HEK293T (cell line): ENCODE results near the gene HLA-DOA.

ENCODE experiments used
- CTCF ChIA-PET: fragments of 350-600 bp; formaldehyde crosslinking; extraction: SDS; loops from one replicate; lab custom pipeline; 2021; ENCODE audit warnings: antibody characterized with exemption, inconsistent platforms; lab: Yijun Ruan, JAX
- POLR2A ChIA-PET: fragments of 350-600 bp; formaldehyde crosslinking; extraction: SDS; loops from one replicate; lab custom pipeline; 2020; ENCODE audit warnings: antibody characterized with exemption, inconsistent platforms; lab: Yijun Ruan, JAX
- DNase-seq: peaks from one replicate; pipeline ENCODE4 v3.0.0; 2012; ENCODE audit warnings: mixed read lengths; ENCODE audit errors: extremely low spot score
- ARNT ChIP-seq: fragments of 450-650 bp; IDR thresholded peaks from 2 replicates; pipeline ENCODE4 v1.6.1; 2017; ENCODE audit warnings: mild to moderate bottlenecking
- BHLHE40 ChIP-seq: fragments of 450-650 bp; IDR thresholded peaks from 2 replicates; pipeline ENCODE4 v1.6.1; 2016; ENCODE audit warnings: mild to moderate bottlenecking, moderate library complexity, borderline replicate concordance
- CTBP1 ChIP-seq: fragments of 450-650 bp; IDR thresholded peaks from 2 replicates; pipeline ENCODE4 v1.6.1; 2016; ENCODE audit warnings: borderline replicate concordance
- ELF4 ChIP-seq: fragments of 450-650 bp; IDR thresholded peaks from 2 replicates; pipeline ENCODE4 v1.6.1; 2017; ENCODE audit warnings: antibody characterized with exemption
- FOXA1 ChIP-seq: fragments of 450-650 bp; IDR thresholded peaks from 2 replicates; pipeline ENCODE4 v1.6.1; 2016; ENCODE audit warnings: mild to moderate bottlenecking
- FOXK2 ChIP-seq: fragments of 450-650 bp; IDR thresholded peaks from 2 replicates; pipeline ENCODE4 v1.6.1; 2016; ENCODE audit warnings: mild to moderate bottlenecking
- FOXM1 ChIP-seq: fragments of 450-650 bp; IDR thresholded peaks from 2 replicates; pipeline ENCODE4 v1.6.1; 2017; ENCODE audit warnings: mild to moderate bottlenecking, borderline replicate concordance
- HDGF ChIP-seq: fragments of 450-650 bp; IDR thresholded peaks from 2 replicates; pipeline ENCODE4 v1.6.1; 2017; ENCODE audit warnings: antibody characterized with exemption, borderline replicate concordance
- L3MBTL2 ChIP-seq: fragments of 450-650 bp; conservative IDR thresholded peaks from 2 replicates; pipeline ENCODE4 v1.6.1; 2016; ENCODE audit warnings: mild to moderate bottlenecking
- LEF1 ChIP-seq: fragments of 450-650 bp; IDR thresholded peaks from 2 replicates; pipeline ENCODE4 v1.6.1; 2017; ENCODE audit warnings: mild to moderate bottlenecking, borderline replicate concordance
- NFRKB ChIP-seq: fragments of 450-650 bp; IDR thresholded peaks from 2 replicates; pipeline ENCODE4 v1.6.1; 2016; ENCODE audit warnings: mild to moderate bottlenecking, moderate library complexity
- PKNOX1 ChIP-seq: fragments of 450-650 bp; IDR thresholded peaks from 2 replicates; pipeline ENCODE4 v1.6.1; 2016
- SP1 ChIP-seq: fragments of 450-650 bp; IDR thresholded peaks from 2 replicates; pipeline ENCODE4 v1.6.1; 2017
- SUZ12 ChIP-seq: fragments of 450-650 bp; IDR thresholded peaks from 2 replicates; pipeline ENCODE4 v1.6.1; 2016; ENCODE audit warnings: mild to moderate bottlenecking
- TARDBP ChIP-seq: fragments of 450-650 bp; IDR thresholded peaks from 2 replicates; pipeline ENCODE4 v1.6.1; 2016
- ZNF384 ChIP-seq: fragments of 450-650 bp; IDR thresholded peaks from 2 replicates; pipeline ENCODE4 v1.6.1; 2016

Gene HLA-DOA

GRCh38 chr6:33029328-33030184 is 20.2 kb upstream of the HLA-DOA start:
- no peak for DNase-seq
- TF ChIP-seq CTBP1 = no peak
- CTCF ChIA-PET = no interaction called here
- POLR2A ChIA-PET = no interaction called here

GRCh38 chr6:33028220-33028849 is 18.9 kb upstream of the HLA-DOA start:
- TF ChIP-seq FOXM1 (no peak), SP1 (no peak), SUZ12 (no peak), CTBP1 (no peak), PKNOX1 (no peak), FOXA1 (no peak), L3MBTL2 (no peak), NFRKB (no peak), TARDBP (no peak), HDGF (no peak), ARNT (no peak), LEF1 (no peak), BHLHE40 (no peak), ZNF384 (no peak), ELF4 (no peak)

GRCh38 chr6:33024521-33024920 is 15.1 kb upstream of the HLA-DOA start:
- ChIA-PET POLR2A (no interaction called here), CTCF (no interaction called here)
- no peak for TF ChIP-seq NFRKB
- TF ChIP-seq CTBP1 = no peak
- no peak for TF ChIP-seq FOXA1
- TF ChIP-seq LEF1 = no peak
- no peak for TF ChIP-seq TARDBP
- TF ChIP-seq ARNT = no peak
- no peak for TF ChIP-seq HDGF
- no peak for TF ChIP-seq PKNOX1
- no peak for TF ChIP-seq L3MBTL2
- TF ChIP-seq FOXK2 = no peak
- TF ChIP-seq ELF4 = no peak
- TF ChIP-seq SUZ12 = no peak
- no peak for DNase-seq

More at GRCh38 chr6:33028220-33028849, 18.9 kb upstream of the HLA-DOA start:
- ChIA-PET POLR2A (no interaction called here), CTCF (interaction anchor here (1.1 kb wide), 1 partner anchor 14 kb away, joined by 3 read pairs; no protein-coding TSS in a partner anchor)
- no peak for DNase-seq

- TF ChIP-seq PKNOX1 (no peak), HDGF (no peak), FOXK2 (no peak), LEF1 (no peak), FOXA1 (no peak), SUZ12 (no peak), L3MBTL2 (no peak), ELF4 (no peak), CTBP1 (no peak), FOXM1 (no peak), ARNT (no peak), TARDBP (no peak), SP1 (no peak), NFRKB (no peak), ZNF384 (no peak), BHLHE40 (no peak)
- DNase-seq = no peak
- POLR2A ChIA-PET = no interaction called here
- CTCF ChIA-PET = no interaction called here
Observed at GRCh38 chr6:33023536-33023935, 14.1 kb upstream of the HLA-DOA start.

GRCh38 chr6:33021917-33022316 is 12.5 kb upstream of the HLA-DOA start:
- POLR2A ChIA-PET = no interaction called here
- CTCF ChIA-PET = no interaction called here
- TF ChIP-seq FOXK2 (no peak), LEF1 (no peak), PKNOX1 (no peak), ELF4 (no peak), SUZ12 (no peak), NFRKB (no peak), TARDBP (no peak), FOXM1 (no peak), CTBP1 (no peak), SP1 (no peak), HDGF (no peak), FOXA1 (no peak), ARNT (no peak), ZNF384 (no peak), BHLHE40 (no peak)
- no peak for DNase-seq
